ENCODE measurements around the gene NEAT1.
A peak's percentile ranks its signal among the peaks of the same experiment; 100 is the strongest.

NEAT1 gene

DNA sequence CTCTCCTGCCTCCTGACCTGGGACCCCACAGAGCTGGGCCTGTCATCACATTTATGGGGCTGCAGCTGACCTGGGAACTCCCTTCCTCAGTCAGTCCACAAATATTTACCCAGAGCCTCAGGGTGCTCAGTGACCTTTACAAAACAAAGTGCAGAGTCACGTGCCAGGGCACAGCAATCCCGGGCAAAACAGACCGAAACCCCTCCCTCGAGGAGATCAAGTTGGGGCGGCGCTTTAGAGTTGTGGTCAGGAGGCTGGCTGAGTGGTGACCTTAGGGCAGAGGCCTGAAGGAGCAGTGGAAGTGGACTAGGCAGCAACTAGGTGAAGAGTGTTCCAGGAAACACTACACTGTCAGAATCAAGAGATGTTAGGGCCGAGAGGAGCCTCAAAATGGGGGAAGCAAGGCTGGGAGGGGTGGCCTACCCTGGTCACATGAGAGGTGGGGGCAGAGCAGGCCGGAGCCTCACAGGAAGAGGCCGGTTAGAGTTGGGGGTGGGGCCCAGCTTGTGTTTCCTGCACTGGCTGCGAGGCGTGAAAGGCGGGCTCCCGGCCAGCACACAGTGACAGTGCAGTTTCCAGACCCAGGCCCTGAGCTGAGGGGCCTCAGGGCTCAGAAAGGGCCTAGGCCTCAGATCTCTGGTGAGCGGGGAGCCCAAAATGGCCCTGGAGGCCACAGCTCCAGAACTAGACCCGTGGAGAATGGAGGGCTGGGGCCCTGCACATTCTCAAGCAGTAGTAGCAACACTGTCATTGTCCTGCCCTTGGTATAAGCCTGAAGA lies 3.7 kb upstream of the NEAT1 start:
- no peaks in the 10 kb centered on the region for H3K27me3 ChIP-seq (ENCODE audit: control insufficient read depth in 1 of 2, insufficient read depth in 1 of 2, low read length in 2 of 2)

GRCh38 chr11:65419460-65419771 lies 3.2 kb upstream of the NEAT1 start:
- peak overlapping the region; percentile 97 for H2BK15ac ChIP-seq (ENCODE audit: low read depth, poor library complexity, severe bottlenecking)
- H4K91ac ChIP-seq (ENCODE audit: low read length): peak overlapping the region; percentile 99
- H3K9me3 ChIP-seq (ENCODE audit: control insufficient read depth, low read length): no peaks in the 10 kb centered on the region
- H3K36me3 ChIP-seq (ENCODE audit: control insufficient read depth in 1 of 2, insufficient read depth in 2 of 2, low read depth in 1 of 2, low read length in 2 of 2): peaks cover 0 to 12% of the 10 kb centered on the region in 2 experiments
- H3K4me1 ChIP-seq (ENCODE audit: control insufficient read depth, insufficient read depth, low read depth, low read length): peaks cover 47% of the 10 kb centered on the region
- peak overlapping the region; percentile 98 for H2BK5ac ChIP-seq (ENCODE audit: low read depth, low read length, poor library complexity, severe bottlenecking)
- 28% methylated on average over 4 of the region's 7 CpGs for WGBS
- H4K8ac ChIP-seq (ENCODE audit: low read length): peak overlapping the region; percentile 93
- H3K9ac ChIP-seq (ENCODE audit: low read length): peak overlapping the region; percentile 99
- peak overlapping the region; percentile 100 for H3K27ac ChIP-seq (ENCODE audit: low read length, poor library complexity, severe bottlenecking)
- H3K18ac ChIP-seq (ENCODE audit: low read depth in 1 of 2, low read length in 2 of 2): peak overlapping the region; percentile 91 to 99
- peak overlapping the region; percentile 97 for H2AK5ac ChIP-seq (ENCODE audit: low read length, severe bottlenecking)
- H3K23ac ChIP-seq (ENCODE audit: low read length in 2 of 2): peak overlapping the region in 1 of 2 experiments; percentile 53
- H2BK120ac ChIP-seq (ENCODE audit: low read depth, low read length): peak overlapping the region; percentile 100
- H2BK12ac ChIP-seq (ENCODE audit: low read length in 2 of 2): peak overlapping the region; percentile 69 to 86
- peak overlapping the region in 1 of 2 experiments; percentile 98 for H3K14ac ChIP-seq (ENCODE audit: low read length in 2 of 2)
- H3K79me1 ChIP-seq (replicated peaks; ENCODE audit: low read length, poor library complexity, severe bottlenecking): peaks cover 6% of the 10 kb centered on the region
- peak overlapping the region; percentile 60 for H3K4me2 ChIP-seq (ENCODE audit: low read length, poor library complexity, severe bottlenecking)
- H2AFZ ChIP-seq (ENCODE audit: low read depth, low read length): no peak overlapping the region
- H3K4ac ChIP-seq (ENCODE audit: low read depth in 1 of 2, low read length in 2 of 2): peak overlapping the region; percentile 96 to 97
- DNase-seq: no peak
- peak overlapping the region in 1 of 2 experiments; percentile 81 for H3K4me3 ChIP-seq (ENCODE audit: insufficient read depth in 1 of 2, low read depth in 1 of 2, low read length in 2 of 2)
- no peaks in the 10 kb centered on the region for H3K27me3 ChIP-seq (ENCODE audit: control insufficient read depth in 1 of 2, insufficient read depth in 1 of 2, low read length in 2 of 2)

More for the DNA sequence above, 3.7 kb upstream of the NEAT1 start:
- Histone ChIP-seq H2BK5ac (ENCODE audit: low read depth, low read length, poor library complexity, severe bottlenecking) (peak overlapping the region; percentile 98), H3K79me1 (replicated peaks; ENCODE audit: low read length, poor library complexity, severe bottlenecking) (peaks cover 7% of the 10 kb centered on the region), H3K18ac (ENCODE audit: low read depth in 1 of 2, low read length in 2 of 2) (peak overlapping the region; percentile 98 to 99), H3K23ac (ENCODE audit: low read length in 2 of 2) (peak overlapping the region in 1 of 2 experiments; percentile 4), H3K36me3 (ENCODE audit: control insufficient read depth in 1 of 2, insufficient read depth in 2 of 2, low read depth in 1 of 2, low read length in 2 of 2) (peaks cover 4 to 10% of the 10 kb centered on the region in 2 experiments), H3K14ac (ENCODE audit: low read length in 2 of 2) (peak overlapping the region in 1 of 2 experiments; percentile 98), H4K91ac (ENCODE audit: low read length) (peak overlapping the region; percentile 100), H3K27ac (ENCODE audit: low read length, poor library complexity, severe bottlenecking) (peak overlapping the region; percentile 100), H2BK12ac (ENCODE audit: low read length in 2 of 2) (peak overlapping the region; percentile 92 to 97), H3K9me3 (ENCODE audit: control insufficient read depth, low read length) (no peaks in the 10 kb centered on the region), H3K4ac (ENCODE audit: low read depth in 1 of 2, low read length in 2 of 2) (peak overlapping the region; percentile 96 to 97), H3K4me3 (ENCODE audit: insufficient read depth in 1 of 2, low read depth in 1 of 2, low read length in 2 of 2) (peak overlapping the region in 1 of 2 experiments; percentile 81), H3K4me2 (ENCODE audit: low read length, poor library complexity, severe bottlenecking) (peak overlapping the region; percentile 60), H2BK15ac (ENCODE audit: low read depth, poor library complexity, severe bottlenecking) (peak overlapping the region; percentile 100), H3K9ac (ENCODE audit: low read length) (peak overlapping the region; percentile 99), H2AK5ac (ENCODE audit: low read length, severe bottlenecking) (peak overlapping the region; percentile 97), H3K4me1 (ENCODE audit: control insufficient read depth, insufficient read depth, low read depth, low read length) (peaks cover 47% of the 10 kb centered on the region), H2AFZ (ENCODE audit: low read depth, low read length) (no peak overlapping the region), H2BK120ac (ENCODE audit: low read depth, low read length) (peak overlapping the region; percentile 100), H4K8ac (ENCODE audit: low read length) (peak overlapping the region; percentile 95)
- peak; percentile 99 for DNase-seq
- under 1% methylated on average over 15 of the region's 15 CpGs for WGBS

- peak overlapping the region in 1 of 2 experiments; percentile 94 for H2BK12ac ChIP-seq (ENCODE audit: low read length in 2 of 2)
- peak; percentile 98 for DNase-seq
- peak overlapping the region; percentile 55 for H2AK5ac ChIP-seq (ENCODE audit: low read length, severe bottlenecking)
- no peak overlapping the region for H2AFZ ChIP-seq (ENCODE audit: low read depth, low read length)
- peak overlapping the region; percentile 98 for H2BK5ac ChIP-seq (ENCODE audit: low read depth, low read length, poor library complexity, severe bottlenecking)
- peak overlapping the region; percentile 53 for H4K91ac ChIP-seq (ENCODE audit: low read length)
- peak overlapping the region in 1 of 2 experiments; percentile 73 for H3K23ac ChIP-seq (ENCODE audit: low read length in 2 of 2)
- H3K4ac ChIP-seq (ENCODE audit: low read depth in 1 of 2, low read length in 2 of 2): peak overlapping the region; percentile 2 to 81
- H3K14ac ChIP-seq (ENCODE audit: low read length in 2 of 2): peak overlapping the region in 1 of 2 experiments; percentile 53
- H3K27me3 ChIP-seq (ENCODE audit: control insufficient read depth in 1 of 2, insufficient read depth in 1 of 2, low read length in 2 of 2): no peaks in the 10 kb centered on the region
- H3K27ac ChIP-seq (ENCODE audit: low read length, poor library complexity, severe bottlenecking): peak overlapping the region; percentile 100
- H2BK15ac ChIP-seq (ENCODE audit: low read depth, poor library complexity, severe bottlenecking): no peak overlapping the region
- peaks cover 0 to 17% of the 10 kb centered on the region in 2 experiments for H3K36me3 ChIP-seq (ENCODE audit: control insufficient read depth in 1 of 2, insufficient read depth in 2 of 2, low read depth in 1 of 2, low read length in 2 of 2)
- H3K9me3 ChIP-seq (ENCODE audit: control insufficient read depth, low read length): no peaks in the 10 kb centered on the region
- peak overlapping the region; percentile 14 to 98 for H3K18ac ChIP-seq (ENCODE audit: low read depth in 1 of 2, low read length in 2 of 2)
- peak overlapping the region in 1 of 2 experiments; percentile 81 for H3K4me3 ChIP-seq (ENCODE audit: insufficient read depth in 1 of 2, low read depth in 1 of 2, low read length in 2 of 2)
- H3K9ac ChIP-seq (ENCODE audit: low read length): peak overlapping the region; percentile 99
- peaks cover 6% of the 10 kb centered on the region for H3K79me1 ChIP-seq (replicated peaks; ENCODE audit: low read length, poor library complexity, severe bottlenecking)
- peak overlapping the region; percentile 4 for H4K8ac ChIP-seq (ENCODE audit: low read length)
- WGBS: 12% methylated on average over 5 of the region's 6 CpGs
- H3K4me2 ChIP-seq (ENCODE audit: low read length, poor library complexity, severe bottlenecking): no peak overlapping the region
- peaks cover 45% of the 10 kb centered on the region for H3K4me1 ChIP-seq (ENCODE audit: control insufficient read depth, insufficient read depth, low read depth, low read length)
- peak overlapping the region; percentile 100 for H2BK120ac ChIP-seq (ENCODE audit: low read depth, low read length)
These were observed 2.7 kb upstream of the NEAT1 start for GRCh38 chr11:65419772-65420481.

DNA sequence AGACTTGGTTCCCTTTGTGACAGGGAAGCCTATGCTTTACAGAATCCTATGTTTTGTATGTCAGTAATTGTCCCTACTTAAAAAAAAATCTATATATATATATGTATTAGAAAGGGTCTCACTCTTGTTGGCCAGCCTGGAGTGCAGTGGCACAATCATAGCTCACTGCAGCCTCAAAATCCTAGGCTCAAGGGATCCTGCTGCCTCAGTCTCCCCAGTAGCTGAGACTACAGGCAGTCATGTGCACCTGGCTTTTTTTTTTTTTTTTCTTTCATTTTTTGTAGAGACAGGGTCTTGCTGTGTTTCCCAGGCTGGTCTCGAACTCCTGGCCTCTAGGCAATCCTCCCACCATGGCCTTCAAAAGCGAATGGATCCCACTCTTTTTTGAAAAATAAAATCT lies 2.1 kb upstream of the NEAT1 start:
- Histone ChIP-seq H2BK5ac (ENCODE audit: low read depth, low read length, poor library complexity, severe bottlenecking) (peak overlapping the region; percentile 99), H3K14ac (ENCODE audit: low read length in 2 of 2) (peak overlapping the region in 1 of 2 experiments; percentile 53), H4K91ac (ENCODE audit: low read length) (peak overlapping the region; percentile 53), H3K27me3 (ENCODE audit: control insufficient read depth in 1 of 2, insufficient read depth in 1 of 2, low read length in 2 of 2) (no peaks in the 10 kb centered on the region), H3K36me3 (ENCODE audit: control insufficient read depth in 1 of 2, insufficient read depth in 2 of 2, low read depth in 1 of 2, low read length in 2 of 2) (peaks cover 0 to 23% of the 10 kb centered on the region in 2 experiments), H3K9me3 (ENCODE audit: control insufficient read depth, low read length) (no peaks in the 10 kb centered on the region), H2BK12ac (ENCODE audit: low read length in 2 of 2) (peak overlapping the region in 1 of 2 experiments; percentile 94), H3K23ac (ENCODE audit: low read length in 2 of 2) (peak overlapping the region in 1 of 2 experiments; percentile 73), H2AFZ (ENCODE audit: low read depth, low read length) (no peak overlapping the region), H3K4me2 (ENCODE audit: low read length, poor library complexity, severe bottlenecking) (peak overlapping the region; percentile 42), H2BK120ac (ENCODE audit: low read depth, low read length) (peak overlapping the region; percentile 93), H3K79me1 (replicated peaks; ENCODE audit: low read length, poor library complexity, severe bottlenecking) (peaks cover 5% of the 10 kb centered on the region), H2AK5ac (ENCODE audit: low read length, severe bottlenecking) (peak overlapping the region; percentile 99), H2BK15ac (ENCODE audit: low read depth, poor library complexity, severe bottlenecking) (no peak overlapping the region), H3K27ac (ENCODE audit: low read length, poor library complexity, severe bottlenecking) (peak overlapping the region; percentile 100), H3K4me1 (ENCODE audit: control insufficient read depth, insufficient read depth, low read depth, low read length) (peaks cover 41% of the 10 kb centered on the region), H3K4ac (ENCODE audit: low read depth in 1 of 2, low read length in 2 of 2) (peak overlapping the region; percentile 46 to 99), H3K18ac (ENCODE audit: low read depth in 1 of 2, low read length in 2 of 2) (peak overlapping the region; percentile 98 to 100), H3K9ac (ENCODE audit: low read length) (peak overlapping the region; percentile 99), H4K8ac (ENCODE audit: low read length) (peak overlapping the region; percentile 4), H3K4me3 (ENCODE audit: insufficient read depth in 1 of 2, low read depth in 1 of 2, low read length in 2 of 2) (peak overlapping the region in 1 of 2 experiments; percentile 67)
- DNase-seq: no peak
- no CpG with 5 or more reads among the region's 2 CpGs for WGBS
